Astrocyte (in vitro differentiated cells and primary cell): ENCODE results near the gene LRRK1. TPM values are rescaled to one million over a fixed set of nuclear protein-coding genes. Genes with fewer than 3 reads are reported as not detected.

Experiments
- DNase-seq: peaks from one replicate; pipeline ENCODE4 v3.0.0-alpha.2; 2010; ENCODE audit warnings: low read depth
- FAIRE-seq: peaks from 2 replicates; lab custom pipeline; 2011; peaks lifted over from hg19 to GRCh38; lab: Jason Lieb, UNC
- H2AFZ ChIP-seq: 2 replicates; pipeline ENCODE4 v1.6.0; 2012; ENCODE audit warnings: low read depth, low read length, inconsistent platforms
- H3K27ac ChIP-seq: 2 replicates; pipeline ENCODE4 v1.5.1; 2011; ENCODE audit warnings: low read depth, low read length, inconsistent platforms
- H3K27me3 ChIP-seq: 2 replicates; pipeline ENCODE4 v1.6.0; 2011; ENCODE audit warnings: low read length, inconsistent platforms; ENCODE audit not compliant: insufficient read depth
- H3K36me3 ChIP-seq: 2 replicates; pipeline ENCODE4 v1.5.1; 2011; ENCODE audit warnings: low read length, inconsistent platforms; ENCODE audit not compliant: insufficient read depth
- H3K4me1 ChIP-seq: 2 replicates; pipeline ENCODE4 v1.5.1; 2011; ENCODE audit warnings: low read length, inconsistent platforms; ENCODE audit not compliant: insufficient read depth
- H3K4me2 ChIP-seq: 2 replicates; pipeline ENCODE4 v1.6.0; 2012; ENCODE audit warnings: low read length, inconsistent platforms
- H3K4me3 ChIP-seq: 2 replicates; pipeline ENCODE4 v1.5.1; 2011; ENCODE audit warnings: low read depth, mild to moderate bottlenecking, low read length, inconsistent platforms; ENCODE audit not compliant: insufficient read depth
- H3K79me2 ChIP-seq: 2 replicates; pipeline ENCODE4 v1.6.0; 2012; ENCODE audit warnings: mild to moderate bottlenecking, low read length, inconsistent platforms; ENCODE audit not compliant: insufficient read depth
- H3K9ac ChIP-seq: 2 replicates; pipeline ENCODE4 v1.6.0; 2012; ENCODE audit warnings: mild to moderate bottlenecking, low read length, inconsistent platforms
- H3K9me3 ChIP-seq: 2 replicates; pipeline ENCODE4 v1.5.1; 2012; ENCODE audit warnings: low read depth, mild to moderate bottlenecking, low read length, inconsistent platforms; ENCODE audit not compliant: insufficient read depth
- H4K20me1 ChIP-seq: 2 replicates; pipeline ENCODE4 v1.6.0; 2012; ENCODE audit warnings: low read length, inconsistent platforms; ENCODE audit not compliant: insufficient read depth
- H3K27ac Mint-ChIP-seq: one replicate; pipeline ENCODE4 v1.8.0; 2021; ENCODE audit warnings: mild to moderate bottlenecking, mixed read lengths; ENCODE audit not compliant: unreplicated experiment
- H3K27me3 Mint-ChIP-seq: one replicate; pipeline ENCODE4 v1.8.0; 2021; ENCODE audit warnings: low read depth, mixed read lengths; ENCODE audit not compliant: unreplicated experiment
- H3K36me3 Mint-ChIP-seq: one replicate; pipeline ENCODE4 v1.8.0; 2021; ENCODE audit warnings: low read depth, mixed read lengths; ENCODE audit not compliant: unreplicated experiment
- H3K4me1 Mint-ChIP-seq: one replicate; pipeline ENCODE4 v1.8.0; 2021; ENCODE audit warnings: low read depth, mixed read lengths; ENCODE audit not compliant: unreplicated experiment
- H3K4me3 Mint-ChIP-seq: one replicate; pipeline ENCODE4 v1.8.0; 2021; ENCODE audit warnings: mild to moderate bottlenecking, moderate library complexity, mixed read lengths; ENCODE audit not compliant: unreplicated experiment
- H3K9me3 Mint-ChIP-seq: one replicate; pipeline ENCODE4 v1.8.0; 2021; ENCODE audit warnings: mild to moderate bottlenecking, mixed read lengths; ENCODE audit not compliant: unreplicated experiment
- EZH2 ChIP-seq: IDR thresholded peaks from 2 replicates; pipeline ENCODE4 v1.6.1; 2012; ENCODE audit warnings: mild to moderate bottlenecking, low read length, inconsistent platforms; ENCODE audit not compliant: insufficient read depth
- total RNA-seq: library from RNA; stranded (reverse); gene quantifications from 2 replicates; pipeline ENCODE4 v1.2.1, GENCODE V29; 2021
- TF ChIP-seq, protein P1 (sequence below): IDR thresholded peaks from 2 replicates; pipeline ENCODE4 v1.5.1; 2011; ENCODE audit warnings: low read depth, mild to moderate bottlenecking, inconsistent platforms, low read length, moderate library complexity; ENCODE audit not compliant: insufficient read depth

LRRK1 gene
- total RNA-seq, 1 donor from 2014 or later: 0.41 TPM

DNA sequence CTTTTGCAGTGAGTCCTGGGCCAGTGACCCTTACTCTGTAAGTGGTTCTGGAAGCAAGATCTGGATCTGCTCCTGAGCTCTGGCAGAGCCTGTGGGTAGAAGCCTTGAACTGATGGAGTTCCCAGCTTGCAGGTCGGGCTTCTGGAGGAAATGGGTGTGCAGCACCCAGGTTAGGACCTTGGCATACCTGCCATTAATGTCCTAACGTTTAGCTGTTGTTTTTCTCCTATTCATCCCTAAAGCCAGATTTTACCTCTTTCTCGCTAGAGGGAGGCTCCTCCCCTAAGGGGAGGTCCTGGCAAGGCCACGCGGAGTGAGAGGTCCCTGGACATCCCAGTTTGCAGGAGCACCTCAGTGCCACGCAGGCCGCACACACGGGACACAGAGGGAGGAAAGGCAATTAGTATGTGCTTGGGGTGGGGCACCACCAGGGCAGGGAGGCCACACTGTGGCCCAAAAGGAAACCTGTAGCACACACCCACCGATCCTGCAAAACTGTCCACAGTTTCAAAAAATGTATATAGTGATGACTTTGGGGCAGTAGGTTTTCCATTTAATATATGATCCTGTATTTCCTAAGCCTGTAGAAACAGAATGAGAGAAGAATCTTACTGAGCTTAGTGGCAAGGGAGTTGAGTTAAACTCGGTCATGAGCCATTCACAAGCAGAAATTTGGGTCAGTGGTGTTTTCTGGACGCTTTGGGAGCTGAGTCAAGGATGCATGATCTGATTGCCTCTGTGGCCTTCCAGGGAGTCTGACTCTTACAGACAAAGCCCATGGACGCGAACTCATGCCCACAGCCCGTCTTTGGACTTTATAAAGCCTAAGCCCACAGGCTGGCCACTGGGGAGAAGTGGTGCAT, 148.7 kb downstream of the LRRK1 start:
- DNase-seq (no peak), FAIRE-seq (no peak)
- no peaks in the 10 kb centered on the region for H3K9me3 ChIP-seq
- TF ChIP-seq, protein P1, sequence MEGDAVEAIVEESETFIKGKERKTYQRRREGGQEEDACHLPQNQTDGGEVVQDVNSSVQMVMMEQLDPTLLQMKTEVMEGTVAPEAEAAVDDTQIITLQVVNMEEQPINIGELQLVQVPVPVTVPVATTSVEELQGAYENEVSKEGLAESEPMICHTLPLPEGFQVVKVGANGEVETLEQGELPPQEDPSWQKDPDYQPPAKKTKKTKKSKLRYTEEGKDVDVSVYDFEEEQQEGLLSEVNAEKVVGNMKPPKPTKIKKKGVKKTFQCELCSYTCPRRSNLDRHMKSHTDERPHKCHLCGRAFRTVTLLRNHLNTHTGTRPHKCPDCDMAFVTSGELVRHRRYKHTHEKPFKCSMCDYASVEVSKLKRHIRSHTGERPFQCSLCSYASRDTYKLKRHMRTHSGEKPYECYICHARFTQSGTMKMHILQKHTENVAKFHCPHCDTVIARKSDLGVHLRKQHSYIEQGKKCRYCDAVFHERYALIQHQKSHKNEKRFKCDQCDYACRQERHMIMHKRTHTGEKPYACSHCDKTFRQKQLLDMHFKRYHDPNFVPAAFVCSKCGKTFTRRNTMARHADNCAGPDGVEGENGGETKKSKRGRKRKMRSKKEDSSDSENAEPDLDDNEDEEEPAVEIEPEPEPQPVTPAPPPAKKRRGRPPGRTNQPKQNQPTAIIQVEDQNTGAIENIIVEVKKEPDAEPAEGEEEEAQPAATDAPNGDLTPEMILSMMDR: no peak
- no peak for TF ChIP-seq EZH2
- H4K20me1 ChIP-seq: no peaks in the 10 kb centered on the region
- H3K4me1 Mint-ChIP-seq: peaks cover 32% of the 10 kb centered on the region
- H3K4me3 ChIP-seq: no peak overlapping the region
- H2AFZ ChIP-seq: no peak overlapping the region
- peaks cover 7% of the 10 kb centered on the region for H3K27me3 Mint-ChIP-seq
- peaks cover 2% of the 10 kb centered on the region for H3K9me3 Mint-ChIP-seq
- H3K27me3 ChIP-seq: no peaks in the 10 kb centered on the region
- no peak overlapping the region for H3K27ac ChIP-seq
- no peak overlapping the region for H3K27ac Mint-ChIP-seq
- H3K4me2 ChIP-seq: no peak overlapping the region
- no peaks in the 10 kb centered on the region for H3K79me2 ChIP-seq
- peaks cover 1% of the 10 kb centered on the region for H3K36me3 Mint-ChIP-seq
- no peak overlapping the region for H3K9ac ChIP-seq
- H3K36me3 ChIP-seq: no peaks in the 10 kb centered on the region
- peaks cover 38% of the 10 kb centered on the region for H3K4me1 ChIP-seq
- no peak overlapping the region for H3K4me3 Mint-ChIP-seq

DNA sequence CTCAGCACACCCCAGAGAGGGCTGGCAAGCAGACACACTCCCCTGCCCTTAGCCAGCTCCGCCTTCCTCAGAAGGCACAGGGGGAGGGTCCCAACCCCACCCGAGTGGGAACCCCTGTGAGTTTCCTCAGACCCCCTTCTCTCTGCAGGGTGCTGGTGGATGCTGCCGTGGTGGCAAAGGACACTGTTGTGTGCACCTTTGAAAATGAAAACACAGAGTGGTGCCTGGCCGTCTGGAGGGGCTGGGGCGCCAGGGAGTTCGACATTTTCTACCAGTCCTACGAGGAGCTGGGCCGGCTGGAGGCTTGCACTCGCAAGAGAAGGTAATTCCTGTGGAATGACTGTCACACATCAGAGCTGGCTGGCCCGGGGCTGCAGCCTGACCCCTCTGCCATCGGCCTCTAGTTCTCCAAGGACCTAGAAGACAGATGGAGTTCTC, 149.4 kb downstream of the LRRK1 start:
- H3K79me2 ChIP-seq: no peaks in the 10 kb centered on the region
- DNase-seq: peak; percentile 11
- H3K9ac ChIP-seq: no peak overlapping the region
- no peak overlapping the region for H3K4me2 ChIP-seq
- H3K27me3 Mint-ChIP-seq: peaks cover 4% of the 10 kb centered on the region
- H3K36me3 Mint-ChIP-seq: peaks cover 1% of the 10 kb centered on the region
- no peak for FAIRE-seq
- H4K20me1 ChIP-seq: no peaks in the 10 kb centered on the region
- peak overlapping the region; percentile 99 for H3K27ac Mint-ChIP-seq
- peaks cover 32% of the 10 kb centered on the region for H3K4me1 Mint-ChIP-seq
- H3K27me3 ChIP-seq: no peaks in the 10 kb centered on the region
- H3K9me3 Mint-ChIP-seq: no peaks in the 10 kb centered on the region
- H3K9me3 ChIP-seq: no peaks in the 10 kb centered on the region
- no peak overlapping the region for H3K27ac ChIP-seq
- no peak overlapping the region for H2AFZ ChIP-seq
- no peak for TF ChIP-seq EZH2
- TF ChIP-seq, protein P1: no peak
- peaks cover 38% of the 10 kb centered on the region for H3K4me1 ChIP-seq
- H3K36me3 ChIP-seq: no peaks in the 10 kb centered on the region
- H3K4me3 Mint-ChIP-seq: no peak overlapping the region
- H3K4me3 ChIP-seq: no peak overlapping the region
